ENCODE results near the gene DNMBP.

GRCh38 chr10:100019787-100020141 lies 10.0 kb upstream of the DNMBP start:
- no peak for TF ChIP-seq CTCF (IDR thresholded peaks at IDR 0.05; ENCODE audit: poor library complexity)
- TF ChIP-seq EZH2 (IDR thresholded peaks at IDR 0.05; ENCODE audit: borderline replicate concordance): no peak
- TF ChIP-seq EZH2phosphoT487 (IDR thresholded peaks at IDR 0.05; ENCODE audit: low read depth, severe bottlenecking, unreplicated experiment): no peak

Measured in hepatocyte (in vitro differentiated cells).